GM23248 (cell line): Measurements from ENCODE around the gene JCAD. TPM values are rescaled to one million over a fixed set of nuclear protein-coding genes. Genes with fewer than 3 reads are reported as not detected.

Experiments
- DNase-seq: peaks from one replicate; pipeline ENCODE4 v3.0.0-alpha.2; 2015
- H2AFZ ChIP-seq: fragments of 200-600 bp; sonication (generic); 2 replicates; pipeline ENCODE4 v1.6.1; 2016; ENCODE audit warnings: antibody characterized with exemption
- H3F3A ChIP-seq: fragments of 200-600 bp; sonication (generic); 2 replicates; pipeline ENCODE4 v1.6.1; 2016; ENCODE audit warnings: mild to moderate bottlenecking, antibody characterized with exemption, mixed run types; ENCODE audit not compliant: insufficient read depth
- H3K27ac ChIP-seq: fragments of 200-600 bp; sonication (generic); 2 replicates; pipeline ENCODE4 v1.5.1; 2016; ENCODE audit warnings: mild to moderate bottlenecking
- H3K27me3 ChIP-seq: fragments of 200-600 bp; sonication (generic); replicated peaks from 2 replicates; pipeline ENCODE4 v1.6.1; 2016; ENCODE audit warnings: mild to moderate bottlenecking; ENCODE audit not compliant: insufficient read depth
- H3K36me3 ChIP-seq: fragments of 200-600 bp; sonication (generic); 2 replicates; pipeline ENCODE4 v1.6.1; 2016; ENCODE audit warnings: low read depth, mild to moderate bottlenecking
- H3K4me1 ChIP-seq: fragments of 200-600 bp; sonication (generic); 2 replicates; pipeline ENCODE4 v1.6.1; 2016; ENCODE audit warnings: mild to moderate bottlenecking; ENCODE audit not compliant: insufficient read depth
- H3K4me2 ChIP-seq: fragments of 200-600 bp; sonication (generic); one replicate; pipeline ENCODE4 v1.6.1; 2016; ENCODE audit warnings: mild to moderate bottlenecking; ENCODE audit not compliant: unreplicated experiment
- H3K4me3 ChIP-seq: fragments of 200-600 bp; sonication (generic); 2 replicates; pipeline ENCODE4 v1.5.1; 2016; ENCODE audit warnings: mild to moderate bottlenecking
- H3K79me2 ChIP-seq: fragments of 200-600 bp; sonication (generic); 2 replicates; pipeline ENCODE4 v1.6.1; 2016; ENCODE audit warnings: mild to moderate bottlenecking; ENCODE audit not compliant: insufficient read depth
- H3K9ac ChIP-seq: fragments of 200-600 bp; sonication (generic); 2 replicates; pipeline ENCODE4 v1.6.1; 2016; ENCODE audit warnings: mild to moderate bottlenecking
- H3K9me2 ChIP-seq: fragments of 200-600 bp; sonication (generic); 2 replicates; pipeline ENCODE4 v1.6.1; 2016; ENCODE audit warnings: mixed run types, mild to moderate bottlenecking, moderate library complexity; ENCODE audit not compliant: insufficient read depth
- H3K9me3 ChIP-seq: fragments of 200-600 bp; sonication (generic); one replicate; pipeline ENCODE4 v1.6.1; 2017; ENCODE audit warnings: low read depth
- H4K20me1 ChIP-seq: fragments of 200-600 bp; sonication (generic); 2 replicates; pipeline ENCODE4 v1.6.0; 2016; ENCODE audit not compliant: insufficient read depth
- EZH2 ChIP-seq: fragments of 200-600 bp; sonication (generic); IDR thresholded peaks from 2 replicates; pipeline ENCODE4 v1.6.1; 2018; ENCODE audit warnings: antibody characterized with exemption, mild to moderate bottlenecking; ENCODE audit not compliant: insufficient read depth, poor library complexity, severe bottlenecking
- EZH2phosphoT487 ChIP-seq: fragments of 200-600 bp; sonication (generic); IDR thresholded peaks from 2 replicates; pipeline ENCODE4 v1.6.1; 2018; ENCODE audit warnings: antibody characterized with exemption, moderate library complexity, mild to moderate bottlenecking, low read depth; ENCODE audit not compliant: insufficient read depth
- WGBS, 2 experiments: methylation state at CpG; one replicate each; pipeline ENCODE4 v1.1.6; 2015 to 2017; ENCODE audit warnings: low lambda C conversion rate in 2 of 2, low coverage in 1 of 2; ENCODE audit errors: missing lambda C conversion rate in 2 of 2; 5-methylcytosine and 5-hydroxymethylcytosine counted together
- in situ Hi-C: fragments of 300-500 bp; cut with MboI; formaldehyde crosslinking; loops from 2 replicates; pipeline ENCODE4 v1.15.0; 2020
- polyA plus RNA-seq: library from polyadenylated mRNA; unstranded; fragments of >200 nt; fragmentation: Nextera tagmentation; extraction: Ambion mirVana; gene quantifications from 2 replicates; pipeline ENCODE4 v1.2.1, GENCODE V29; 2016
- total RNA-seq: library from RNA; depleted of rRNA; stranded (reverse); fragments of >200 nt; shearing (Covaris generic); gene quantifications from 2 replicates; pipeline ENCODE4 v1.2.3, GENCODE V29; 2014

The JCAD gene
- total and polyA plus RNA-seq, 2 experiments from 2014 or later: 17.1 to 24.3 TPM

GRCh38 chr10:30029872-30030256 is 29.5 kb downstream of the JCAD start:
- H3K4me3 ChIP-seq: no peak overlapping the region
- no peaks in the 10 kb centered on the region for H3K79me2 ChIP-seq
- H3F3A ChIP-seq: no peaks in the 10 kb centered on the region
- in situ Hi-C loops: no loop called here
- 67 to 71% methylated on average over 7 of the region's 7 CpGs for WGBS, 2 experiments
- H3K4me2 ChIP-seq: no peak overlapping the region
- H3K27ac ChIP-seq: no peak overlapping the region
- H2AFZ ChIP-seq: no peak overlapping the region
- no peak overlapping the region for H3K9ac ChIP-seq
- H3K27me3 ChIP-seq: no peaks in the 10 kb centered on the region
- TF ChIP-seq EZH2phosphoT487 (no peak), EZH2 (no peak)
- no peaks in the 10 kb centered on the region for H3K9me3 ChIP-seq
- H3K9me2 ChIP-seq: no peaks in the 10 kb centered on the region
- DNase-seq: no peak
- no peaks in the 10 kb centered on the region for H3K4me1 ChIP-seq
- H4K20me1 ChIP-seq: no peaks in the 10 kb centered on the region
- peaks cover 3% of the 10 kb centered on the region; the same call in 1 of the 2 replicates for H3K36me3 ChIP-seq

- WGBS, 2 experiments: 72 to 73% methylated on average over 19 of the region's 19 CpGs
- H3K4me2 ChIP-seq: no peak overlapping the region
- no peak overlapping the region for H3K9ac ChIP-seq
- DNase-seq: no peak
- TF ChIP-seq EZH2phosphoT487 (no peak), EZH2 (no peak)
- no peak overlapping the region for H2AFZ ChIP-seq
- H3K4me1 ChIP-seq: no peaks in the 10 kb centered on the region
- in situ Hi-C loops: no loop called here
- no peaks in the 10 kb centered on the region for H3K9me2 ChIP-seq
- no peaks in the 10 kb centered on the region for H3K79me2 ChIP-seq
- H3K27ac ChIP-seq: no peak overlapping the region
- no peaks in the 10 kb centered on the region for H3K9me3 ChIP-seq
- no peaks in the 10 kb centered on the region for H3F3A ChIP-seq
- H3K4me3 ChIP-seq: no peak overlapping the region
- peaks cover 3% of the 10 kb centered on the region; the same call in 1 of the 2 replicates for H3K36me3 ChIP-seq
- no peaks in the 10 kb centered on the region for H4K20me1 ChIP-seq
- no peaks in the 10 kb centered on the region for H3K27me3 ChIP-seq
Measured at GRCh38 chr10:30029164-30029871, 30.1 kb downstream of the JCAD start.

GRCh38 chr10:30028738-30029030 is 30.7 kb downstream of the JCAD start:
- Histone ChIP-seq H3K9me3 (no peaks in the 10 kb centered on the region), H3K9ac (no peak overlapping the region), H3F3A (no peaks in the 10 kb centered on the region), H3K36me3 (peaks cover 3% of the 10 kb centered on the region; the same call in 1 of the 2 replicates), H3K4me1 (no peaks in the 10 kb centered on the region), H3K79me2 (no peaks in the 10 kb centered on the region), H4K20me1 (no peaks in the 10 kb centered on the region), H2AFZ (no peak overlapping the region), H3K27me3 (no peaks in the 10 kb centered on the region), H3K4me3 (no peak overlapping the region), H3K9me2 (no peaks in the 10 kb centered on the region), H3K27ac (no peak overlapping the region), H3K4me2 (no peak overlapping the region)
- WGBS, 2 experiments: 97% methylated on average over 12 of the region's 12 CpGs
- no peak for DNase-seq
- in situ Hi-C loops: no loop called here
- TF ChIP-seq EZH2 (no peak), EZH2phosphoT487 (no peak)

- no peak for DNase-seq
- 89% methylated on average over 17 to 18 of the region's 18 CpGs for WGBS, 2 experiments
- in situ Hi-C loops: no loop called here
- Histone ChIP-seq H3K9me3 (no peaks in the 10 kb centered on the region), H3K27ac (no peak overlapping the region), H2AFZ (no peak overlapping the region), H3K27me3 (no peaks in the 10 kb centered on the region), H3K4me1 (no peaks in the 10 kb centered on the region), H4K20me1 (no peaks in the 10 kb centered on the region), H3K9ac (no peak overlapping the region), H3K36me3 (peaks cover 3% of the 10 kb centered on the region; the same call in 1 of the 2 replicates), H3K9me2 (no peaks in the 10 kb centered on the region), H3K4me2 (no peak overlapping the region), H3F3A (no peaks in the 10 kb centered on the region), H3K4me3 (no peak overlapping the region), H3K79me2 (no peaks in the 10 kb centered on the region)
- TF ChIP-seq EZH2phosphoT487 (no peak), EZH2 (no peak)
Measured at GRCh38 chr10:30028006-30028737, 31.2 kb downstream of the JCAD start.
